ENCODE measurements around the gene JAK1. TPM values are rescaled to one million over a fixed set of nuclear protein-coding genes. Genes with fewer than 3 reads are reported as not detected.

The JAK1 gene
- total RNA-seq, 1 experiment from 2014 or later: 44.1 TPM

- Histone ChIP-seq H3K27me3 (ENCODE audit: low read length) (no peaks in the 10 kb centered on the region), H3K4me2 (ENCODE audit: low read length) (0 out of 2 replicates have a peak overlapping the region, but pooled peaks have one; percentile 5), H3K79me2 (ENCODE audit: low read length) (peaks cover 68% of the 10 kb centered on the region), H4K20me1 (ENCODE audit: low read length) (peaks cover 21% of the 10 kb centered on the region; the same call in 1 of the 2 replicates), H3K27ac (ENCODE audit: low read length) (no peak overlapping the region), H3K4me3 (ENCODE audit: low read length) (no peak overlapping the region), H3K9me3 (ENCODE audit: low read length) (no peaks in the 10 kb centered on the region), H3K9me2 (replicated peaks; ENCODE audit: low read length) (no peaks in the 10 kb centered on the region), H3K36me3 (ENCODE audit: low read depth, low read length) (no peaks in the 10 kb centered on the region), H3K4me1 (ENCODE audit: insufficient read depth, low read length) (peaks cover 8% of the 10 kb centered on the region), H2AFZ (ENCODE audit: low read length) (no peak overlapping the region), H3K9ac (ENCODE audit: low read length) (no peak overlapping the region), H3F3A (ENCODE audit: low read length, unreplicated experiment) (no peaks in the 10 kb centered on the region)
- ChIA-PET CTCF (interaction anchor here (0.6 kb wide), 1 partner anchor 41 kb away, joined by 4 read pairs; no protein-coding TSS in a partner anchor), POLR2A (ENCODE audit: unreplicated experiment) (no interaction called here)
- DNase-seq: peak; percentile 59
- BruUV-seq (replicated peaks): TSS peak; percentile 82
- intact Hi-C loops (cut with micrococcal nuclease): loop anchor here (1.0 kb wide), 1 partner anchor 32 kb away; no protein-coding TSS in a partner anchor
- peak; percentile 71; the same call in 1 of the 2 replicates for ATAC-seq
- TF ChIP-seq, protein P1, sequence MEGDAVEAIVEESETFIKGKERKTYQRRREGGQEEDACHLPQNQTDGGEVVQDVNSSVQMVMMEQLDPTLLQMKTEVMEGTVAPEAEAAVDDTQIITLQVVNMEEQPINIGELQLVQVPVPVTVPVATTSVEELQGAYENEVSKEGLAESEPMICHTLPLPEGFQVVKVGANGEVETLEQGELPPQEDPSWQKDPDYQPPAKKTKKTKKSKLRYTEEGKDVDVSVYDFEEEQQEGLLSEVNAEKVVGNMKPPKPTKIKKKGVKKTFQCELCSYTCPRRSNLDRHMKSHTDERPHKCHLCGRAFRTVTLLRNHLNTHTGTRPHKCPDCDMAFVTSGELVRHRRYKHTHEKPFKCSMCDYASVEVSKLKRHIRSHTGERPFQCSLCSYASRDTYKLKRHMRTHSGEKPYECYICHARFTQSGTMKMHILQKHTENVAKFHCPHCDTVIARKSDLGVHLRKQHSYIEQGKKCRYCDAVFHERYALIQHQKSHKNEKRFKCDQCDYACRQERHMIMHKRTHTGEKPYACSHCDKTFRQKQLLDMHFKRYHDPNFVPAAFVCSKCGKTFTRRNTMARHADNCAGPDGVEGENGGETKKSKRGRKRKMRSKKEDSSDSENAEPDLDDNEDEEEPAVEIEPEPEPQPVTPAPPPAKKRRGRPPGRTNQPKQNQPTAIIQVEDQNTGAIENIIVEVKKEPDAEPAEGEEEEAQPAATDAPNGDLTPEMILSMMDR (conservative IDR thresholded peaks at IDR 0.05; ENCODE audit: low read depth, low read length): no peak
- no peak for TF ChIP-seq EZH2phosphoT487 (IDR thresholded peaks at IDR 0.05; ENCODE audit: borderline replicate concordance, low read length)
- TF ChIP-seq EZH2 (IDR thresholded peaks at IDR 0.05; ENCODE audit: low read length, unreplicated experiment): no peak
Observed at GRCh38 chr1:64948905-64949833, 17.2 kb downstream of the JAK1 start.

GRCh38 chr1:64948216-64948615 lies 18.1 kb downstream of the JAK1 start:
- Histone ChIP-seq H4K20me1 (ENCODE audit: low read length) (peaks cover 21% of the 10 kb centered on the region; the same call in 1 of the 2 replicates), H3K27ac (ENCODE audit: low read length) (no peak overlapping the region), H3K4me3 (ENCODE audit: low read length) (no peak overlapping the region), H3K79me2 (ENCODE audit: low read length) (peaks cover 65% of the 10 kb centered on the region), H2AFZ (ENCODE audit: low read length) (no peak overlapping the region), H3K9me2 (replicated peaks; ENCODE audit: low read length) (no peaks in the 10 kb centered on the region), H3K4me1 (ENCODE audit: insufficient read depth, low read length) (peaks cover 8% of the 10 kb centered on the region), H3K9ac (ENCODE audit: low read length) (no peak overlapping the region), H3K27me3 (ENCODE audit: low read length) (no peaks in the 10 kb centered on the region), H3K36me3 (ENCODE audit: low read depth, low read length) (no peaks in the 10 kb centered on the region), H3F3A (ENCODE audit: low read length, unreplicated experiment) (no peaks in the 10 kb centered on the region), H3K9me3 (ENCODE audit: low read length) (no peaks in the 10 kb centered on the region), H3K4me2 (ENCODE audit: low read length) (no peak overlapping the region)
- ATAC-seq (no peak), DNase-seq (no peak)
- CTCF ChIA-PET: interaction anchor here (0.6 kb wide), 1 partner anchor 40 kb away, joined by 4 read pairs; no protein-coding TSS in a partner anchor
- intact Hi-C loops (cut with micrococcal nuclease): loop anchor here (1.0 kb wide), 1 partner anchor 33 kb away; no protein-coding TSS in a partner anchor
- no TSS peak for BruUV-seq (replicated peaks)
- POLR2A ChIA-PET (ENCODE audit: unreplicated experiment): interaction anchor here (0.6 kb wide), 1 partner anchor 41 kb away, joined by 4 read pairs; no protein-coding TSS in a partner anchor
- TF ChIP-seq EZH2phosphoT487 (IDR thresholded peaks at IDR 0.05; ENCODE audit: borderline replicate concordance, low read length): no peak
- TF ChIP-seq EZH2 (IDR thresholded peaks at IDR 0.05; ENCODE audit: low read length, unreplicated experiment): no peak
- TF ChIP-seq, protein P1 (conservative IDR thresholded peaks at IDR 0.05; ENCODE audit: low read depth, low read length): no peak

Measured in PC-3 (cell line).